GM19397 (cell line): ENCODE results near the gene LHX1.

ENCODE experiments used
- ATAC-seq: cut with Tn5 transposase; IDR thresholded peaks from one replicate; pipeline ENCODE4 v1.9.1; 2021; ENCODE audit warnings: mild to moderate bottlenecking, moderate library complexity; ENCODE audit not compliant: unreplicated experiment

LHX1 gene

DNA sequence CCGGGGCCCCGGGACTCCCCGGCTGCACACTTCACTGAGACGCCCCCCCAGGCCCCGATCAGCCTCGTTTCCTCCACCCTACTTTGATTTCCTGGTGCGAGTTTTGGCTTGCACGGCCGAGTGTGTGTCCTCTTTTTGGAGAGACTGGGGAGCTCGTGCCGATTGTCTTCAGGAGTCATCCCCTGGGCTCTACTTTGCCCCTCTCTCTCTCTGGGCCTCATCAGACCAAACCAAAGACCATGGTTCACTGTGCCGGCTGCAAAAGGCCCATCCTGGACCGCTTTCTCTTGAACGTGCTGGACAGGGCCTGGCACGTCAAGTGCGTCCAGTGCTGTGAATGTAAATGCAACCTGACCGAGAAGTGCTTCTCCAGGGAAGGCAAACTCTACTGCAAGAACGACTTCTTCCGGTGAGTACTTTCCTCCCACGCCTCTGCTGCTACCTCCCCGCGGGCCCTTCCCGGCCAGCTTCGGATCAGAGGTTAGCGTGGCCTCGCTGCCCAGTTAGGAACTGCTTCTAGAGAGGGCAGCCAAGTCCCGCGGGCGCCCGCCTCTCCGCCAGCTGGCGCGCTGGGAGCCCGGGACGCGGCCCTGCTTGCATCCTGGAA, 787 bp downstream of the LHX1 start:
- ATAC-seq: no peak

DNA sequence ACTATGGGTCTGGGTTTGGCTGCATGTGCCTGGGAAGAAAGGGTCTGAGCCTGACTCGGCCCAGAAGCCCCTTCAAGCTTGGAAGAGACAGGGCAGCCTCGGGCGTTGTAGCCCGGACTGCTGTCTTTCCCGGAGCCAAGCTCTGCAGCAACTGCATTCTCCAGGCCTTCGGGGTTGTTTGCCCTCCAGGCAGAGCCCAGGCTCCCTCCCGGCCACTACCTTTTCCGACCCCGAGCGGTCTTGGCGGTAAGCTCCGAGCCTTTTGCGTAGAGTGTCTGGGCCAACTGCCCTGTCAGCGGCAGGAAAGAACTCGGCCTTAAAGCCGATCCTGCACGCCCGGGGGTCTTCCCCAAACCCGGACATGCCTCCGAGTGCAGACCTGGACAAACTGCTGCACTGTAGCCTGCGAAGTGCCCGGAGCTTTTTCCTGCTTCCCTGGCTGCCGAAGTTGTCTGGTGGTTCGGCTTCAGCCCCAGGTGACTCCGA, 1.3 kb downstream of the LHX1 start:
- no peak for ATAC-seq

DNA sequence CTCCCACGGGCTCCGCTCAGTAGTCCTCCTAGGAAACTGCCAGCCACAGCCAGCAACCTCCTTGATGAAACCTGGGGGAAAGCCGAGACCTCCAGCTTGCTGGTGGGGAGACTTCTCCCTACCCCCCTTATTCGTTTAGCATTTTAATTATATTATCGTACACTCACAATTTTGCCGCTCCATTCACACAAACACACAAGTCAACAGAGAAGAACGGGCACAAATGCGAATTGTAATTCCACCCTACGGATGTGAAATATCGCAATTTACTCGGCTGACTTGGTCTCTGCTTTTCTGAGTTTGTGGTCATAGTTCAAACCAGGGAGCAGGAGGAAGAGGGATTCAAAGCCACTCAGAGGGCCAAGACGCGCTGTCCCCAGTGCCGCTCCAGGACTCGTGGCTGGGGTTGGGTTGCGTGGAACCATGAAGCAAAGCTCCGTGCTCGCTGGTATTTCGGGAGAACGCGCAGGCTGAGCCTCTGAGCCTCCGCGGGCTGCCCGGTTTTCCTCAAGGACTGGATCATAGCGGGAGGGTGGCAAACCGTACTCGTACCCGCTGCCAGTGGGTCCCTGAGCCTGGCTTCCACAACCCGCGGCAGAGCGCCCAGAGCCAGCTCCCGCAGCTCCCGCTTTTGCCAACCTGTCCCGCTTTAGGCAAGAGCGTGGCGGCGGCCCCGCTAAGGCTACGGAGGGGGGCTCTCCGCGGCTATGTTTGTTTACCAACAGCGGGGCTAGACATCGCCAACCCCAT, 2.0 kb downstream of the LHX1 start:
- ATAC-seq: no peak

DNA sequence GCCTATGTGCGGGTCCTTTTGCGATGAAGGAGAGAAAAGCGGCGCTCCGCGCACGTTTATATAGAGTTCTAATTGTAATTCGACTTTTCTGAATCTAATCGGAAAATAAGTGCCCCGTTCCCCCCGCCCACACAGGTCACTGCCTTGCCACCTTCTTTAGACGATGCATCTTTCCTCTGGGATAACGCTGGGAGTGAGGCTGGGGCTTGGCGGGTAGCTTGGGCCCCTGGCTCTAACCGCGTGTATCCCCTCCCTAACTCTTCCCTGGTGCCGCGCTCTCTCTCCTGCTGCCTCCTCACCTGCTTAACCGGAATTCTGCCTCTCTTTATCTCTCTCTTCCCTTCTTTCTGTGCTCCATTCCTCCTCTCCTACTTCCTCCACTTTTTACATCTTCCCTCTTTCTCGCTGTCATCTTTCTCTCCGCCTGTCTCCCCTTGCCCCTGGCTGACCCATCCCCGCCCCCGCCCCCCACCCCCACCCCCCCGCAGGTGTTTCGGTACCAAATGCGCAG, 2.6 kb downstream of the LHX1 start:
- no peak for ATAC-seq

DNA sequence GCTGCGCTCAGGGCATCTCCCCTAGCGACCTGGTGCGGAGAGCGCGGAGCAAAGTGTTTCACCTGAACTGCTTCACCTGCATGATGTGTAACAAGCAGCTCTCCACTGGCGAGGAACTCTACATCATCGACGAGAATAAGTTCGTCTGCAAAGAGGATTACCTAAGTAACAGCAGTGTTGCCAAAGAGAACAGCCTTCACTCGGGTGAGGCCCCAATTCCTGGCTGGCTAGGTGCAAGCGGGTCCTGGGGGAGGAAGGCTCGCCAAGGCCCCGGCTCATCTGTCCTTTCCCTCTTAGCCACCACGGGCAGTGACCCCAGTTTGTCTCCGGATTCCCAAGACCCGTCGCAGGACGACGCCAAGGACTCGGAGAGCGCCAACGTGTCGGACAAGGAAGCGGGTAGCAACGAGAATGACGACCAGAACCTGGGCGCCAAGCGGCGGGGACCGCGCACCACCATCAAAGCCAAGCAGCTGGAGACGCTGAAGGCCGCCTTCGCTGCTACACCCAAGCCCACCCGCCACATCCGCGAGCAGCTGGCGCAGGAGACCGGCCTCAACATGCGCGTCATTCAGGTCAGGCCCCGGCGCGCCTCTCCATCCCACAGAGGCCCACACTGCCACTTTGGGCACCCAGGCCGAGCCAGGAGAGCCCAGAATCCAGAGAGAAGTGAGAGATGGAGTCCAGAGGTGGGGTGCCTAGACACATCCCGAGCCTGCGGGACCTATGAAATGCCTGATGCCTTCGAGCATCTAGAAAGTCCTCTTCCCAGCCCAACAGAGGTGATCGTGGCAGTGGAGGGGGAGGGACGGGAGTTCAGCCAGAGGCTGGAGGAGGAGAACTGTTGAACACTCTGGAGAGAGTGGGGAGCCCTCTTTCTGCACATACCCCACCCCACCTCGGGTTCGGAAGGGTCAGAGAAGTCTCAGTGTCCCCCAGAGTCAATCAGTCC, 3.3 kb downstream of the LHX1 start:
- no peak for ATAC-seq

DNA sequence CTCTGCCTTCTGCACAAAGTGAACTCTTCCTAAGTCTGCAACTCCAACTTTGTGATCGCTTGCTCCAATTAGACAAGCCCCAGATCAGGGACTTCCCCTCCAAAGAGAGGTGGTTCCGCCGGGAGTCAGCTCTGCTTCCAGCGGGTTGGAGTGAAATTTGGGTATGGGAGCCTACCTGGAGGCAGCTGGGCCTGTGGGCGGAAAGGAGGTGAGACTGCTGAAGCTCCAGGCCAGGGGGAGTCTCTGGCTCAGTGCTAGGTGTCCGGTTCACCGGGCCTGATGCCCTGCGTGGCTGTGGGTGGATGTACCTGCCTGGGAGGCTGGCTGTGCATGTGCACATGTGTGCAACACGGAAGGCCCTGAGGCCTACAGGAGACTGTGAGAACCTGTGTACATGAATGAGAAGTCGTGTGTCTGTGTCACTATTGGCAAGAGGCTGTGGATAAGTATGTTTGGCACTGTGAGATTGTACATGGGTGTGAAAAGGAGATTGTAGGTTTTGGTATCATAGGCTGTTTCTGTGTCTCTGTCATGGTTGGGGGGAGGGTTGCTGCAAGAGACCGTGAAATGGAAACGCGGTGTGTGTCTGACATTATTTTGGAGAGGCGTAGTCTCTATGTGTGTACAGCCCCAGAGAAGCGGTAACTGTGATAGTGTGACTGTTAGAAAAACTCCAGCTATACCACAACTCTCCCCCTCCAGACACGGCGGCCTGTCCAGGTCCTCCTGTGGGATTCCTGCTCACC, 4.2 kb downstream of the LHX1 start:
- no peak for ATAC-seq

DNA sequence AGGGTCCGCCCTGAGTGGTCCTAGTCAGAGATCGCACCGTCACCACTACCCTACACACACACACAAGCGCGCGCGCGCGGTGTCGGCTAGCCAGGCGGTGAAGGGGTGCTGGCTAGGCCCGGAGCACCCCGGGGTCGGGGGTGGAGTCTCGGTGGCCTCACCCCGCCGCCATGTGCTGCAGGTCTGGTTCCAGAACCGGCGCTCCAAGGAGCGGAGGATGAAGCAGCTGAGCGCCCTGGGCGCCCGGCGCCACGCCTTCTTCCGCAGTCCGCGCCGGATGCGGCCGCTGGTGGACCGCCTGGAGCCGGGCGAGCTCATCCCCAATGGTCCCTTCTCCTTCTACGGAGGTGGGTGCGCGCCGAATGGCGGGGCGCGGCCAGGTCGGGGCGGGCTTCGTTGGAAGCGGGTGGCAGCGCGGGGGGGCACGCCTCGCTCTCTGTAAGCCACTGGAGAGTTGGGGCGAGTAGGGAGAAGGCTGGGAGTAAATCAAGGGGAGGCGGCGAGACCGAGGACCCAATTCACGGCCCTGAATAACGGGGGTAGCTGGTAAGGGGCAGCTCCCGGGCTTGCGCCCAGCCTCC, 4.8 kb downstream of the LHX1 start:
- ATAC-seq: no peak

DNA sequence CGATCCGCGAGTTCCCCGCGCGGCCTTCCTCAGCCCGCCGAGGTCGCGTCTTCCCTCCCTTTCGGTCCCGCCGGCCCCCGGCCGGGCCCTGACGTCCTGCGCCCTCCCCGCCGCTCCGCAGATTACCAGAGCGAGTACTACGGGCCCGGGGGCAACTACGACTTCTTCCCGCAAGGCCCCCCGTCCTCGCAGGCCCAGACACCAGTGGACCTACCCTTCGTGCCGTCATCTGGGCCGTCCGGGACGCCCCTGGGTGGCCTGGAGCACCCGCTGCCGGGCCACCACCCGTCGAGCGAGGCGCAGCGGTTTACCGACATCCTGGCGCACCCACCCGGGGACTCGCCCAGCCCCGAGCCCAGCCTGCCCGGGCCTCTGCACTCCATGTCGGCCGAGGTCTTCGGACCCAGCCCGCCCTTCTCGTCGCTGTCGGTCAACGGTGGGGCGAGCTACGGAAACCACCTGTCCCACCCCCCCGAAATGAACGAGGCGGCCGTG, 5.4 kb downstream of the LHX1 start:
- ATAC-seq: no peak

DNA sequence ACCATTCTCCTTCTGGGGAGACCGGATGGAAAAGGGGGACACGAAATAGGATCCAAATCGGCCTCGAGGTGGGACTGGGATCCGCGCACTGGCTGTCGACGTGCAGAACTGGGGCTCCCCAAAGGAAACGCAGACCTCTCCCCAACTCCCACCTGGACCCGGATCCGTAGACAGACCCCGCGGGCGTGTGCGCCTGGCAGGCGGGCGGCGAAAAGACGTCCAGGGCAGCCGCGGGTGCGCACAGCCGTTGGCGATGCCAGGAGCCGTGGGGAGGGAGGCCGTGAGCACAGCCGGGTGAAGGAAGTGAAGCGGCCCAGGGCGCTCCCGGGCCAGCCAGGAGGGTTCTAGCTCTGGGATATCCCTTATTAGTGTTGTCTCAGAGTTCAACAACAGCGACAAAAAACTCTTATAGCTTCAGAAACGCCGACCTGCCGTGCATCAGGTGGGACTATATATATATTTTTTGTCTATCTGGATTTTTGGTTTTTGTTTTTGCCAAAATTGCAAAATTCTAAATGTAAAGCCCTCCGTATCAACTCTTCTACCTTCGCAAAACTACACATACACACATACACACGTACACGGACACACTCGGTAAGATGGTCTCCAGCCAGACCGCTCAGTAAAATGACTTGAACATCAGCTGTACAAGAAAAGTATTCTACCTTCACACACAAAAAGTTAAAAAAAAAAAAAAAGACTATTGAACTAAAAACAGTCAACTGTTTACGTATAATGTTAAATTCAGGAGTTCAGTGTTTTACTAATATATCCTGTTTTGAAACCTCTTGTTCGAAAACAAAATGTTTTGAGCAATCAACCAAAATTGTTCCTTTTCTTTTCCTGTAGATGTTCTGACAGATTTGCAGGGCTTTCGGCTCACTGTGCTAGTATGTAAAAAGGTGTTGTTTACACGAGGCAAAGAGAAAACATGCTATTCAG, 6.2 kb downstream of the LHX1 start:
- no peak for ATAC-seq

DNA sequence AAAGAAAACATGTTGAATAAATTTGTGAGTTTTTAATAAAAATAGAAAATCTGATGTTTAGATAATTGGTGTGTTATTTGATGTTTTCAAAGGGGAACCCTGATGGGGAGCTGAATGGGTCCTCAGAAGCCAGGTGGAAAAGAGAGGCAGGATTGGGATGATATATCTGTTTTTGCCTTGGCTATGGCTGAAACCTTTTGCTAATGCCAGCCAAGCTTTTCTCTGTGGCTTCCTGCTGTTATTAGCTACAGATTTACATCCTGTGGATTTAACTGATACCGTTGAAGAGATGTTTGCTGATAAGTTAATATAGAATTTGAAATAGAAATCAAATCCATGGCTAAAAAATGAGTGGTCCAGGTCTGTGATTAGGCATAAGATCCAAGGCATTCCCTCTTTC, 7.3 kb downstream of the LHX1 start:
- ATAC-seq: no peak

DNA sequence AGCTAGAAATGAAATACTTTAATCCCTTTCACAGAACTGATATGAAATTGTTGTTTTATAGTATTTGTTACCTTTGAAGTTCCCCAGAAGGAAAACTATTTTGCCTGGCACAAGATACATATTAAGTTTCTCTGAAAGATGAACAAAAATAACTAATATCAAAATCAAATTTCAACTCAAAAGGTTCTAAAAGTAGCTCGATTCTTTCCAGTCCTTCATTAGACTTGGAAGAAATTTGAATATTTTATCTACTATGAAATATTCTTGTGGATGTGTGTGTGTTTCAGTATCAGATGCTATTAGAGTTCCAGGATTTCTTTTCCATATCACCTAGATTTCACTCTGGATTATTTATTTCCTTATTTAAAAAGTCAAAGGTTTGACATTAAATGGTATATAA, 7.9 kb downstream of the LHX1 start:
- ATAC-seq: no peak

DNA sequence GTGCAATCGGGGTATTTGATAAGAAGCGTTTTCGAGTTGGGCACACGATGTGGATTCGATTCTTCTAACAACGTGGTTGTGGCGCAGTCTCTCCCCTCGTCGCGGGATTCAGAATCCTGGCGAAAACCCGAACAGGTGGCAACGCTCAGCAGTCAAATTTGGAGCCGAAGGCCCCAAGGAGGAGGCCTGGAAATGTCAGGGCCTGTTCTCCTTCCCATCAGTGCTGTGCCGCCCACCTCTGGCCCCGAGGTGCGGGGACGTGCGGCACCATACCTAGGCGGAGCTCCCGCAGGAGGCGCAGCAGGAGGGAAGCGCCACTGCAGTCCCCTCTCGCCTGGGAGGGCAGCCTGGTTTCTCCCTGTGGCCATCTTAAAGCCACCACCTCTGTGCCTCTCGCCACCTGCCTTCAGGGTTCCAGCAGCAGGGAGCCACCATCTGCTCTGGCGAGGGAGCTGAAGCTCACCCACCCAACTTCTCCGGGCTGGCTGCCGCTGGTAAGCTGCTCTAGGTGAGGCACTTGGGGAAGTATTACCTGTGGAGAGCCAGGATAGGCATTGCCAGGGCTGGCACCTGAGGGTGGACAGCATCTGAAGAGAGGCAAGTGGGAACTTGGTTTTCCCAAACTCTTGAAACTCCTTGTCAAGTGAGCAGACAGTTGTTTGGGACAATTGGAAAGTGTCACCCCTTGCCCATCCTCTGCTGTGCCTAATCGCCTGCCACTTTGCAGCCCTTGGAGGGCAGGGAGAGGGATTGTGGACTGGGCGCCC, 8.9 kb downstream of the LHX1 start:
- ATAC-seq: no peak

DNA sequence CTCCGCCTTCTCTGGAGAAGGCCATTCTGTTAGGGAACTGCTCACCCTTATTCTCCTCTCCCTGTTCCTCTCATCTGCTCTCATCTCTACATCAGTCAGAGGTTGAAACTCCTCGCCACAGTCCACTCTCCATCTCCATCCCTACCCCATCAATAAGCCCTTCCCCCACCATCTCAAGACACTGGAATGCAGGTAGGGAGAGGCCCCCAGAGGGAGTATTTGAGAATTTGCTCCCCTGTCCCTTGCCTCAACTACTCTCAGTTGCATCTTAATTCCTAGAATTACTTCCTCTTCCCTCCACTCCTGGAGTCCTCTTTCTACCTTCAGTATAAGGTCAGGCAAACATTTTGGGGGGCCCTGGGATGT, 9.4 kb downstream of the LHX1 start:
- ATAC-seq: no peak

DNA sequence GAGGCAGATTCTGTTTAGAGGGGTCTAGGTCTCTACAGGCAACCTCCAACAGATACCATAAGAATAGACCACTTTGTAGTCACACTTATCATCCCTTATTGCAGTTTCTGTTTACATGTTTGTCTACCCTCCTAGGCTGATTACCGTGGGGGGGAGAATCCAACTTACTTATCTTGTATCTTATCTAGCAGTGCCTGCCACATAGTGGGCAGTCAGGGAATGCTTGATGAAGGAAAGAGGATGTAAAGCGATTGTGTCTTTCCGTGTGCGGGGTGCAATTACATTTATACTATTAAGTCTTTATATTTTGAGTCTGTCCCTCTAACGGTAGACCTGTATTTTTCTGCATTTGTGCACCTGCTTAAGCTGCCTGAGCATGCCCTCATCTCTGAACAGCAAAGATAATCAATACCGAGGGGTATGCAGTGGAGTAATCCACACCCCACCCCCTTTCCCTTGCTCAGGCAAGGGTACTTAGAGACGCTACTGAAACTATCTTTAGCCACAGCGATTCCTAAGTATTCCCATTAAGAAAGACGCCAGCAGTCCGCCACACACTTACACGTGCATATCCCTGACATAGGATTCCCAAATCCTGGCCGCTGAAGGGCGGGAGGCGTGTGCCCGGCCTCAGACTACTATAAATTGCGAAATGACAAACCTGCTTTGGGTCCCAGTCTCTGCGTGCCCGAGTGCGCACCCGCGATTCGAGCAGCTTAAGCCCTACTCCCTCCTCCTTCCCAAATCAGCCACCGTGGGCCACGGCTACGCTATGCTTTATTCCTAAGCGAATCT, 10.8 kb downstream of the LHX1 start:
- no peak for ATAC-seq

DNA sequence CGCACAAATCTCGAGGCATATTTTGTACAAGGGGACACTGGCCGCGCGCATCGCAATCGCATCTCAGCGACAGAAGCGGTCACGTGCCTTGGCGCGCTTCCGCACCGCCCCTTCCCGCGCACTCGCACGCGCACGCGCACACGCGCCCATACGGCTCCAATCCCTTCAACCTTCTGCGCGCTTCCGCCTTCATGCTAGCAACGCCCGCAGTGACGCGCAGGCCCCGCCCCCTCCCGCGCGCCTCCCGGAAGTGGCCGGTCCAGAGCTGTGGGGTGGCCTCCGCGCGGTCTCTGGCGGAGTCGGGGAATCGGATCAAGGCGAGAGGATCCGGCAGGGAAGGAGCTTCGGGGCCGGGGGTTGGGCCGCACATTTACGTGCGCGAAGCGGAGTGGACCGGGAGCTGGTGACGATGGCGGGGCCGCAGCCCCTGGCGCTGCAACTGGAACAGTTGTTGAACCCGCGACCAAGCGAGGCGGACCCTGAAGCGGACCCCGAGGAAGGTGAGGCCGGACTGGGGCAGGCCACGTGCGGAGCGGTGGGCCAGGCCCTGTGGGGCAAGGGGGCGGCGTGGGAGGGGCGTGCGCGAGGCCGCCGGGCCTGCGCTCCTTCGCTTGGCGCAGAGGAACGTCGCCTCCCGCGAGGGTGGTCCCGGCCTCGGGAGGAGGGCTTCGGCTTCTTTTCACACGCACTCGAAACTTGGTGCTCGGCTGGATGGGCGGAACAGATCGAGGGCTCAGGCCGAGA, 11.6 kb downstream of the LHX1 start, which contains the start of gene AATF:
AATF (plus strand) TSS at position 238 of the 744 bp plus-strand sequence; CDS start at position 410, 172 bp downstream.
- ATAC-seq: peak; percentile 94

DNA sequence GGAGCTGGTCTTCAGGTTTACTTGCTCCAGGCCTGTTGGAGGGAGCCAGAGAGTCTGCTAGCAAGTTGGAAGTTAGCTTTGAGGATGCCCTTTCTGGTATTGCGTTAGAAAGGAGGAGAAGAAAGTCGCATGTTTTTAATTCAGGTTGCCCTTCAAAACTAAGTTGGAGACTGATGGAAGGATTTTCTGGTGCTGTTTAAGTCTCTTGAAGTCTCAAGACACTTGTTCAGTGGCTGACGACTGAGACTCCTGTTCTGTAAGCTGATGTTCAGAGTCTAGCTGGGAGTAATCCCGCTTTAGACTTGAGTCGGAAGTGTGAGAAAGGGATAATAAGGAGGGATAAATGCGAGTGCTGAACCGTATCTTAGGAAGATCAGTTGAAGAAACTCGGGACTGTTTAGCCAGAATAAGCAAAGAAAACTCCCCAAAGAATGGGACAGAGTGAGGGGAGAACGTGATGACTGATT, 12.2 kb downstream of the LHX1 start:
- ATAC-seq: no peak

DNA sequence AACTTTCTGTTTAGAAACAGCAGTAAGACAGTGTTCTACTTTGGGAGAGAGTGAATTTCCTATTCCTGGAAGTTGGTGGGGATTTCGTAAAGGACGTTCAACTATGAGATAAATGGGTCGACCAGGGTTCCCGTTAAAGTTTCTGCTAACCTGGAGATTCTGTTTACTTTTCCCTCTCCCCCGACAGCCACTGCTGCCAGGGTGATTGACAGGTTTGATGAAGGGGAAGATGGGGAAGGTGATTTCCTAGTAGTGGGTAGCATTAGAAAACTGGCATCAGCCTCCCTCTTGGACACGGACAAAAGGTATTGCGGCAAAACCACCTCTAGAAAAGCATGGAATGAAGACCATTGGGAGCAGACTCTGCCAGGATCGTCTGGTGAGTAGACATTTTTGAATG, 12.8 kb downstream of the LHX1 start:
- no peak for ATAC-seq
